Esophagus (tissue), 2 donors: ENCODE results near the gene MAVS. TPM values are rescaled to one million over a fixed set of nuclear protein-coding genes. Genes with fewer than 3 reads are reported as not detected.

Experiments used
- H3K27ac ChIP-seq, 2 donors: one replicate each; pipeline ENCODE4 v1.5.1; 2013; ENCODE audit warnings: low read depth in 2 of 2, mild to moderate bottlenecking in 2 of 2, inconsistent platforms in 1 of 2, low read length in 1 of 2, moderate library complexity in 1 of 2
- H3K27me3 ChIP-seq, 2 donors: one replicate each; pipeline ENCODE4 v1.6.1; 2013; ENCODE audit warnings: low read length in 2 of 2, control low read depth in 1 of 2, mild to moderate bottlenecking in 1 of 2; ENCODE audit not compliant: insufficient read depth in 2 of 2, control insufficient read depth in 1 of 2
- H3K36me3 ChIP-seq, 2 donors: one replicate each; pipeline ENCODE4 v1.6.1; 2013; ENCODE audit warnings: low read length in 1 of 2; ENCODE audit not compliant: control insufficient read depth in 2 of 2, insufficient read depth in 2 of 2
- H3K4me1 ChIP-seq, 2 donors: one replicate each; pipeline ENCODE4 v1.6.1; 2013; ENCODE audit warnings: low read length in 1 of 2; ENCODE audit not compliant: control insufficient read depth in 2 of 2, insufficient read depth in 2 of 2
- H3K4me3 ChIP-seq, 2 donors: one replicate each; pipeline ENCODE4 v1.5.1; 2013; ENCODE audit warnings: low read length in 2 of 2, mild to moderate bottlenecking in 2 of 2, low read depth in 1 of 2, moderate library complexity in 1 of 2
- H3K9me3 ChIP-seq, 2 donors: one replicate each; pipeline ENCODE4 v1.6.1; 2013; ENCODE audit warnings: mild to moderate bottlenecking in 2 of 2, low read depth in 1 of 2, low read length in 1 of 2, moderate library complexity in 1 of 2; ENCODE audit not compliant: control insufficient read depth in 2 of 2, insufficient read depth in 1 of 2
- WGBS, 2 donors: extraction: QIAGEN DNeasy Blood & Tissue Kit; methylation state at CpG; one replicate each; pipeline ENCODE4 v1.1.7; 2013; 5-methylcytosine and 5-hydroxymethylcytosine counted together
- polyA plus RNA-seq, 2 donors: library from polyadenylated mRNA; stranded (reverse); fragments of 200-250 nt; gene quantifications; one replicate each; pipeline ENCODE4 v1.2.3, GENCODE V29; 2013
- donor health status: healthy with polysubstance abuse.
- donor health status: Bipolar disorder and iron deficiency.

The MAVS gene
- polyA plus RNA-seq, 2 donors, result 9.2 to 20.5 TPM

DNA sequence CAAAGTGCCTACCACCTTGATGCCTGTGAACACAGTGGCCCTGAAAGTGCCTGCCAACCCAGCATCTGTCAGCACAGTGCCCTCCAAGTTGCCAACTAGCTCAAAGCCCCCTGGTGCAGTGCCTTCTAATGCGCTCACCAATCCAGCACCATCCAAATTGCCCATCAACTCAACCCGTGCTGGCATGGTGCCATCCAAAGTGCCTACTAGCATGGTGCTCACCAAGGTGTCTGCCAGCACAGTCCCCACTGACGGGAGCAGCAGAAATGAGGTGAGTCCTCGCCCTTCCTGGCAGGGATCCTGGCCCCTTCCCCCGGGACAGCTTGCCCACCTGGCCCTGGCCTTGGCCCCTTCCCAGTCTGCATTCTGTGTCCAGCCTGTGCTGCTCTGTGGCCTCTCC lies 17.9 kb downstream of the MAVS start:
- Histone ChIP-seq H3K9me3 (no peaks in the 10 kb centered on the region), H3K27ac (no peak overlapping the region), H3K27me3 (no peaks in the 10 kb centered on the region), H3K36me3 (peaks cover 34 to 59% of the 10 kb centered on the region in 2 donors), H3K4me1 (no peaks in the 10 kb centered on the region), H3K4me3 (no peak overlapping the region)
- 78 to 91% methylated on average over 5 of the region's 5 CpGs for WGBS, 2 donors

GRCh38 chr20:3865152-3865886 lies 18.7 kb downstream of the MAVS start:
- H3K36me3 ChIP-seq, result peaks cover 34 to 62% of the 10 kb centered on the region in 2 donors
- no peak overlapping the region for H3K27ac ChIP-seq
- no peaks in the 10 kb centered on the region for H3K9me3 ChIP-seq
- 86 to 88% methylated on average over 14 of the region's 14 CpGs for WGBS, 2 donors
- H3K27me3 ChIP-seq, result no peaks in the 10 kb centered on the region
- peaks cover 0 to 4% of the 10 kb centered on the region in 2 donors for H3K4me1 ChIP-seq
- no peak overlapping the region for H3K4me3 ChIP-seq

DNA sequence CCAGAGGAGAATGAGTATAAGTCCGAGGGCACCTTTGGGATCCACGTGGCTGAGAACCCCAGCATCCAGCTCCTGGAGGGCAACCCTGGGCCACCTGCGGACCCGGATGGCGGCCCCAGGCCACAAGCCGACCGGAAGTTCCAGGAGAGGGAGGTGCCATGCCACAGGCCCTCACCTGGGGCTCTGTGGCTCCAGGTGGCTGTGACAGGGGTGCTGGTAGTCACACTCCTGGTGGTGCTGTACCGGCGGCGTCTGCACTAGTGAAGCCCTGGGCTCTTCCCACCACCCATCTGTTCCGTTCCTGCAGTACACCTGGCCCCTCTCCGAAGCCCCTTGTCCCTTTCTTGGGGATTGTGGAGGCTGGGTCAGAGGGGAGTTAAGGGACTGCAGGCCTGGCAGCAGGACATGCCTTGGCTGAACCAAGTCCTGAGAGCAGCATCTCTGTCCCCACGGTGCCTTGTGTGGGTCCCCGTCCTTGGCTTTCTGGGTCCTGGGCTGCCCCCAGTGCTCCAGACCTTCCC lies 19.3 kb downstream of the MAVS start:
- Histone ChIP-seq H3K27ac (no peak overlapping the region), H3K9me3 (no peaks in the 10 kb centered on the region), H3K4me1 (peaks cover 0 to 4% of the 10 kb centered on the region in 2 donors), H3K36me3 (peaks cover 34 to 62% of the 10 kb centered on the region in 2 donors), H3K27me3 (no peaks in the 10 kb centered on the region), H3K4me3 (no peak overlapping the region)
- WGBS, 2 donors, result 84 to 93% methylated on average over 14 of the region's 14 CpGs

- no peaks in the 10 kb centered on the region for H3K27me3 ChIP-seq
- no peak overlapping the region for H3K27ac ChIP-seq
- no peak overlapping the region for H3K4me3 ChIP-seq
- H3K9me3 ChIP-seq, result no peaks in the 10 kb centered on the region
- 54 to 64% methylated on average over 3 of the region's 3 CpGs for WGBS, 2 donors
- peaks cover 0 to 4% of the 10 kb centered on the region in 2 donors for H3K4me1 ChIP-seq
- H3K36me3 ChIP-seq, result peaks cover 34 to 58% of the 10 kb centered on the region in 2 donors
Observed at GRCh38 chr20:3866464-3866863, 19.8 kb downstream of the MAVS start.

DNA sequence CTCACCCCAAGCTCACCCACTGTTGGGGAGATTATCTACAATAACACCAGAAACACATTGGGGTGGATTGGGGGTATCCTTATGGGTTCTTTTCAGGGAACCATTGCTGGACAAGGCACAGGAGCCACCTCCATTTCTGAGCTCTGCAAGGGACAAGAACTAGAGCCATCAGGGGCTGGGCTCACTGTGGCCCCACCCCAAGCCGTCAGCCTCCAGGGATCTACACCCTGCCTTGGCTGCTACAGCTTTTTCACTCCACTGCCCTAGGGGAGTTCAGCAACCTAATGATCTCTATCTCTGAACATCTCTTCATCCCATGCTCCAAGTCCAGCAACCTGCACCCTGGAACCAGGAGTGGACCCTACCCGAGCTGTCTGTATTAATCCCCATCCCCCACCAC lies 21.2 kb downstream of the MAVS start:
- Histone ChIP-seq H3K4me3 (no peak overlapping the region), H3K27me3 (no peaks in the 10 kb centered on the region)
- WGBS, 2 donors, result 62 to 75% methylated on average over 2 of the region's 2 CpGs

GRCh38 chr20:3869839-3870634 lies 23.4 kb downstream of the MAVS start:
- 78 to 84% methylated on average over 10 of the region's 10 CpGs for WGBS, 2 donors
- Histone ChIP-seq H3K36me3 (peaks cover 7 to 31% of the 10 kb centered on the region in 2 donors), H3K4me3 (no peak overlapping the region), H3K4me1 (peaks cover 0 to 4% of the 10 kb centered on the region in 2 donors), H3K9me3 (no peaks in the 10 kb centered on the region), H3K27me3 (no peaks in the 10 kb centered on the region), H3K27ac (peak overlapping the region in 1 of 2 donors; percentile 27)

More for the DNA sequence above, 21.2 kb downstream of the MAVS start:
- no peak overlapping the region for H3K27ac ChIP-seq
- H3K36me3 ChIP-seq, result peaks cover 26 to 49% of the 10 kb centered on the region in 2 donors
- H3K4me1 ChIP-seq, result peaks cover 0 to 4% of the 10 kb centered on the region in 2 donors
- H3K9me3 ChIP-seq, result no peaks in the 10 kb centered on the region

GRCh38 chr20:3871550-3872265 lies 25.1 kb downstream of the MAVS start:
- peaks cover 0 to 15% of the 10 kb centered on the region in 2 donors for H3K36me3 ChIP-seq
- H3K9me3 ChIP-seq, result no peaks in the 10 kb centered on the region
- no peak overlapping the region for H3K27ac ChIP-seq
- 79 to 84% methylated on average over 4 of the region's 4 CpGs for WGBS, 2 donors
- peaks cover 0 to 4% of the 10 kb centered on the region in 2 donors for H3K4me1 ChIP-seq
- H3K4me3 ChIP-seq, result no peak overlapping the region
- H3K27me3 ChIP-seq, result no peaks in the 10 kb centered on the region

DNA sequence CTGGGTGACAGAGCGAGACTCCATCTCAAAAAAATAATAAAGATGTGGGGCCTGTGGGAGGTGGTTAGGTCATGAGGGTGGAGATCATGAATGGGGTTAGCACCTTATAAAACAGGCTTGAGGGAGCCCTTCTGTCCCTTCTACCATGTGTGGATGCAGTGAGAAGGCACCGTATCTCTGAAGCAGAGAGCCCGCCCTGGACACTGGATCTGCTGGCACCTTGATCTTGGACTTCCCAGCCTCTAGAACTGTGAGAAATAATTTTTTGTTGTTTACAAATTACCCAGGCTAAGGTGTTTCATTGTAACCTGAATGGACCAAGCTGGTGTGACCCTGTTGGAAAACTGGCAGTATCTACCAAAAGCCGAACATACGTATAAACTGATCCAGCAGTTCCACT lies 26.9 kb downstream of the MAVS start:
- Histone ChIP-seq H3K36me3 (peaks cover 0 to 10% of the 10 kb centered on the region in 2 donors), H3K4me1 (peaks cover 0 to 4% of the 10 kb centered on the region in 2 donors), H3K27me3 (no peaks in the 10 kb centered on the region), H3K4me3 (no peak overlapping the region), H3K9me3 (no peaks in the 10 kb centered on the region), H3K27ac (no peak overlapping the region)
- WGBS, 2 donors, result 99% methylated on average over 5 of the region's 5 CpGs

- Histone ChIP-seq H3K36me3 (peaks cover 0 to 10% of the 10 kb centered on the region in 2 donors), H3K4me1 (peaks cover 0 to 4% of the 10 kb centered on the region in 2 donors), H3K4me3 (no peak overlapping the region), H3K9me3 (no peaks in the 10 kb centered on the region), H3K27ac (no peak overlapping the region), H3K27me3 (no peaks in the 10 kb centered on the region)
- 55 to 81% methylated on average over 3 of the region's 3 CpGs for whole genome bisulfite sequencing, 2 donors
Observed at GRCh38 chr20:3874194-3874844, 27.7 kb downstream of the MAVS start.
